Stimulated activated CD4-positive, alpha-beta T cell treated with anti-CD3 and anti-CD28 coated beads, Interleukin-15, amount 100 ng/mL, for 1 hour (primary cell): ENCODE results near the gene FTCDNL1.

Experiments
- DNase-seq, 2 donors: peaks; one replicate each; pipeline ENCODE4 v3.0.0-alpha.2; 2020; ENCODE audit warnings: low read depth in 1 of 2, low spot score in 1 of 2

Gene FTCDNL1

GRCh38 chr2:199792381-199792780 is 58.6 kb downstream of the FTCDNL1 start:
- DNase-seq: no peak

GRCh38 chr2:199791326-199791725 is 59.7 kb downstream of the FTCDNL1 start:
- DNase-seq: no peak

- DNase-seq: no peak
Observed at GRCh38 chr2:199784512-199784911, 66.5 kb downstream of the FTCDNL1 start.

GRCh38 chr2:199779589-199779988 is 71.4 kb downstream of the FTCDNL1 start:
- DNase-seq: no peak

- no peak for DNase-seq
Observed at GRCh38 chr2:199778655-199779054, 72.3 kb downstream of the FTCDNL1 start.

GRCh38 chr2:199777916-199778315 is 73.1 kb downstream of the FTCDNL1 start:
- no peak for DNase-seq

GRCh38 chr2:199777315-199777714 is 73.7 kb downstream of the FTCDNL1 start:
- DNase-seq: no peak

- DNase-seq: no peak
Observed at GRCh38 chr2:199775267-199775666, 75.7 kb downstream of the FTCDNL1 start.

- no peak for DNase-seq
Observed at GRCh38 chr2:199772035-199772976, 78.7 kb downstream of the FTCDNL1 start.

GRCh38 chr2:199770716-199771115 is 80.3 kb downstream of the FTCDNL1 start:
- no peak for DNase-seq

GRCh38 chr2:199765646-199766045 is 85.3 kb downstream of the FTCDNL1 start:
- DNase-seq: no peak

GRCh38 chr2:199764273-199764800 is 86.7 kb downstream of the FTCDNL1 start:
- no peak for DNase-seq

GRCh38 chr2:199762963-199763362 is 88.0 kb downstream of the FTCDNL1 start:
- no peak for DNase-seq

GRCh38 chr2:199760574-199760973 is 90.4 kb downstream of the FTCDNL1 start:
- DNase-seq: no peak

GRCh38 chr2:199757233-199757870 is 93.6 kb downstream of the FTCDNL1 start:
- DNase-seq: no peak

- DNase-seq: no peak
Observed at GRCh38 chr2:199756743-199757142, 94.2 kb downstream of the FTCDNL1 start.

- no peak for DNase-seq
Observed at GRCh38 chr2:199756211-199756610, 94.8 kb downstream of the FTCDNL1 start.

GRCh38 chr2:199754766-199755165 is 96.2 kb downstream of the FTCDNL1 start:
- no peak for DNase-seq

GRCh38 chr2:199751492-199752120 is 99.4 kb downstream of the FTCDNL1 start:
- DNase-seq: no peak

GRCh38 chr2:199749571-199749970 is 101.4 kb downstream of the FTCDNL1 start:
- DNase-seq: no peak

- no peak for DNase-seq
Observed at GRCh38 chr2:199744724-199745123, 106.3 kb downstream of the FTCDNL1 start.

- no peak for DNase-seq
Observed at GRCh38 chr2:199744260-199744659, 106.7 kb downstream of the FTCDNL1 start.
